WERI-Rb-1 (cell line): ENCODE data around the gene TLR9.
"Not testable (repeated sequence)": the region's sequence is repeated elsewhere in the genome, so short reads cannot be mapped to it uniquely, and the experiment has no call there.

ENCODE experiments used
- DNase-seq: peaks from one replicate; pipeline ENCODE4 v3.0.0-alpha.2; 2020
- H3K27ac ChIP-seq: fragments of 250-450 bp; sonication (Bioruptor Pico); 2 replicates; pipeline ENCODE4 v1.5.1; 2020; ENCODE audit warnings: mild to moderate bottlenecking, moderate library complexity
- H3K27me3 ChIP-seq: fragments of 250-450 bp; sonication (Bioruptor Pico); 2 replicates; pipeline ENCODE4 v1.5.1; 2021; ENCODE audit warnings: mild to moderate bottlenecking, low read depth, moderate library complexity; ENCODE audit not compliant: insufficient read depth, severe bottlenecking
- H3K36me3 ChIP-seq: fragments of 250-450 bp; sonication (Bioruptor Pico); 2 replicates; pipeline ENCODE4 v1.5.1; 2020; ENCODE audit warnings: mild to moderate bottlenecking, moderate library complexity
- H3K4me3 ChIP-seq: 2 replicates; pipeline ENCODE4 v1.5.1; 2011; ENCODE audit warnings: low read depth, mild to moderate bottlenecking, control low read depth, low read length
- H3K9me3 ChIP-seq: fragments of 250-450 bp; sonication (Bioruptor Pico); 2 replicates; pipeline ENCODE4 v1.5.1; 2021; ENCODE audit warnings: mild to moderate bottlenecking, moderate library complexity; ENCODE audit not compliant: severe bottlenecking
- TF ChIP-seq, protein P1 (sequence below): IDR thresholded peaks from 2 replicates; pipeline ENCODE4 v1.5.1; 2011; ENCODE audit warnings: low read depth, mild to moderate bottlenecking, control low read depth, inconsistent platforms, low read length

The TLR9 gene, protein sequence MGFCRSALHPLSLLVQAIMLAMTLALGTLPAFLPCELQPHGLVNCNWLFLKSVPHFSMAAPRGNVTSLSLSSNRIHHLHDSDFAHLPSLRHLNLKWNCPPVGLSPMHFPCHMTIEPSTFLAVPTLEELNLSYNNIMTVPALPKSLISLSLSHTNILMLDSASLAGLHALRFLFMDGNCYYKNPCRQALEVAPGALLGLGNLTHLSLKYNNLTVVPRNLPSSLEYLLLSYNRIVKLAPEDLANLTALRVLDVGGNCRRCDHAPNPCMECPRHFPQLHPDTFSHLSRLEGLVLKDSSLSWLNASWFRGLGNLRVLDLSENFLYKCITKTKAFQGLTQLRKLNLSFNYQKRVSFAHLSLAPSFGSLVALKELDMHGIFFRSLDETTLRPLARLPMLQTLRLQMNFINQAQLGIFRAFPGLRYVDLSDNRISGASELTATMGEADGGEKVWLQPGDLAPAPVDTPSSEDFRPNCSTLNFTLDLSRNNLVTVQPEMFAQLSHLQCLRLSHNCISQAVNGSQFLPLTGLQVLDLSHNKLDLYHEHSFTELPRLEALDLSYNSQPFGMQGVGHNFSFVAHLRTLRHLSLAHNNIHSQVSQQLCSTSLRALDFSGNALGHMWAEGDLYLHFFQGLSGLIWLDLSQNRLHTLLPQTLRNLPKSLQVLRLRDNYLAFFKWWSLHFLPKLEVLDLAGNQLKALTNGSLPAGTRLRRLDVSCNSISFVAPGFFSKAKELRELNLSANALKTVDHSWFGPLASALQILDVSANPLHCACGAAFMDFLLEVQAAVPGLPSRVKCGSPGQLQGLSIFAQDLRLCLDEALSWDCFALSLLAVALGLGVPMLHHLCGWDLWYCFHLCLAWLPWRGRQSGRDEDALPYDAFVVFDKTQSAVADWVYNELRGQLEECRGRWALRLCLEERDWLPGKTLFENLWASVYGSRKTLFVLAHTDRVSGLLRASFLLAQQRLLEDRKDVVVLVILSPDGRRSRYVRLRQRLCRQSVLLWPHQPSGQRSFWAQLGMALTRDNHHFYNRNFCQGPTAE

DNA sequence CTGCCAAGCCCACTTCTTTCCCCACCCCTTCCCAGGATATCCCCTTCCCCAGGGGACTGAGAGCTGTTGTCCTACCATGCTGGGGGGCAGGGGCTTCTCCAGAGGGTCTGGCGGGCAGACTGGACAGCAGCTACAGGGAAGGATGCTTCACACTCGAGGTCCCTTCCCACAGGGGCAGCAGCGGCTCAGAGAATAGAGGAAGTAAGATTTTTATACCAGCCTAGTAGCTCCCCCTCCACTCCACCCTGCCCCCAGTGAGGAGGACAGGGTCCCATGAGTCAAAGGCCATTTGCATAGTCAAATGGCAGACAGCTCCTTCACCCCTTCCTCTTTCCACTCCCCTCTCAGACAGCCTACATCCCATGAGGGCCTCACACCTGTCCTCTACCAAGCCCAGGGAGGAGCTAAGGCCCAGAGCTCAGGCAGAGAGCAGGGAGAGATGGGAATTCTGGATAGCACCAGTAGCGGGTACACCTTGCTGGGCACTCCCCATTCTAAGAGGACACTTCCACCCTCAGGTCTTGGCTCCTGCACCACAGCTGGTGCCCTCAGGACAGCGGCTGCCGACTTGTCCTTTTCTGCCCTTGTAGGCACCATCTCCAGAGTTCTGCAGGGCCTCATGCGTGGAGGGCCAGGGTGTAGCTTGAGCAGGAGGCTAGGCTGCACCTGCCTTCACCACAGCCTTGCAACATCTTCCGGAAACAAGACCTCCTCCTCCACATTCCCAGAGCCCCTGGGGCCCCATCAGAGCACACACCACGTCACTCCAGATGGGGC, at the start of gene TLR9:
TSS of gene TLR9 (minus strand) at position 194 of the 777 bp plus-strand sequence. CDS start at position 78, 116 bp downstream.
- Histone ChIP-seq H3K27me3 (no peaks in the 10 kb centered on the region), H3K9me3 (no peaks in the 10 kb centered on the region), H3K36me3 (no peaks in the 10 kb centered on the region; the same call in 1 of the 2 replicates), H3K27ac (no peak within 1 kb of the TSS), H3K4me3 (no peak within 1 kb of the TSS)
- TF ChIP-seq, protein P1, sequence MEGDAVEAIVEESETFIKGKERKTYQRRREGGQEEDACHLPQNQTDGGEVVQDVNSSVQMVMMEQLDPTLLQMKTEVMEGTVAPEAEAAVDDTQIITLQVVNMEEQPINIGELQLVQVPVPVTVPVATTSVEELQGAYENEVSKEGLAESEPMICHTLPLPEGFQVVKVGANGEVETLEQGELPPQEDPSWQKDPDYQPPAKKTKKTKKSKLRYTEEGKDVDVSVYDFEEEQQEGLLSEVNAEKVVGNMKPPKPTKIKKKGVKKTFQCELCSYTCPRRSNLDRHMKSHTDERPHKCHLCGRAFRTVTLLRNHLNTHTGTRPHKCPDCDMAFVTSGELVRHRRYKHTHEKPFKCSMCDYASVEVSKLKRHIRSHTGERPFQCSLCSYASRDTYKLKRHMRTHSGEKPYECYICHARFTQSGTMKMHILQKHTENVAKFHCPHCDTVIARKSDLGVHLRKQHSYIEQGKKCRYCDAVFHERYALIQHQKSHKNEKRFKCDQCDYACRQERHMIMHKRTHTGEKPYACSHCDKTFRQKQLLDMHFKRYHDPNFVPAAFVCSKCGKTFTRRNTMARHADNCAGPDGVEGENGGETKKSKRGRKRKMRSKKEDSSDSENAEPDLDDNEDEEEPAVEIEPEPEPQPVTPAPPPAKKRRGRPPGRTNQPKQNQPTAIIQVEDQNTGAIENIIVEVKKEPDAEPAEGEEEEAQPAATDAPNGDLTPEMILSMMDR, result no peak
- no peak for DNase-seq

DNA sequence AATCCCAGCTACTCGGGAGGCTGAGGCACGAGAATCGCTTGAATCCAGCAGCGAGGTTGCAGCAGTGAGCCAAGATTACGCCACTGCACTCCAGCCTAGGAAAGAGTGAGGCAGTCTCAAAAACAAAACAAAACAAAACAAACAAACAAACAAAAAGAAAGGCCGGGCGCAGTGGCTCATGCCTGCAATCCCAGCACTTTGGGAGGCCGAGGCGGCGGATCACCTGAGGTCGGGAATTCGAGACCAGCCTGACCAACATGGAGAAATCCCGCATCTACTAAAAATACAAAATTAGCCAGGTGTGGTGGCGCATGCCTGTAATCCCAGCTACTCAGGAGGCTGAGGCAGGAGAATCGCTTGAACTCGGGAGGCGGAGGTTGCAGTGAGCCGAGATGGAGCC, 49.3 kb upstream of the TLR9 start:
- H3K36me3 ChIP-seq, result peaks cover 29% of the 10 kb centered on the region
- not testable (repeated sequence) for H3K9me3 ChIP-seq, DNase-seq, H3K27ac ChIP-seq, H3K4me3 ChIP-seq, H3K27me3 ChIP-seq

DNA sequence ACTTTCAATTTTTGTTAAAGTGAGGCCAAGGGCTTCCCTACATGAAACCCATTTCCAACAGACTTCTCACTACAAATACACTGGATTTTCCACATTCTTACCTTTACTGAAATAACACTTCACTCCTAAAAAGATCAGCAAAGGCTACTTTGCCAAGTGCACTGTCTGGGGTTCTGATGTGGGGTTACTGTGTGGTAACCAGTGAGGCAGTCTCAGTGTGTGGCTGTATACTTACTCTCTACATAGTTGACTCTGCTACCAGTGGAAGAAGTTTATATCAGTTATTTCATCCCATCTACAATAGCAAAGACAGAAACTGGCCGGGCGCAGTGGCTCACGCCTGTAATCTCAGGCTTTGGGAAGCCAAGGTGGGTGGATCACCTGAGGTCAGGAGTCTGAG, 47.4 kb upstream of the TLR9 start:
- no peaks in the 10 kb centered on the region for H3K27me3 ChIP-seq
- H3K4me3 ChIP-seq, result no peak overlapping the region
- TF ChIP-seq, protein P1, result no peak
- H3K36me3 ChIP-seq, result peaks cover 44% of the 10 kb centered on the region
- no peaks in the 10 kb centered on the region for H3K9me3 ChIP-seq
- no peak overlapping the region for H3K27ac ChIP-seq
- DNase-seq, result no peak

DNA sequence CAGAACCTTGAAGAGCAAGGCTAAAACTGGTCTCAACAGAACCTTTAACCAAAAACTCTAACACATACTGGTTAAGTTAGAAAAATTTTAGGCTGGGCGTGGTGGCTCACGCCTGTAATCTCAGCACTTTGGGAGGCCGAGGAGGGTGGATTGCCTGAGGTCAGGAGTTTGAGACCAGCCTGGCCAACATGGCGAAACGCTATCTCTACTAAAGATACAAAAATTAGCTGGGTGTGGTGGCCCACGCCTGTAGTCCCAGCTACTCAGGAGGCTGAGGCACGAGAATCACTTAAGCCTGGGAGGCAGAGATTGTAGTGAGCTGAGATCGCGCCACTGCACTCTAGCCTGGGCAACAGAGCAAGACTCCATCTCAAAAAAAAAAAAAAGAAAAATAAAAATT, 46.7 kb upstream of the TLR9 start:
- not testable (repeated sequence) for H3K27me3 ChIP-seq, H3K9me3 ChIP-seq, DNase-seq, H3K4me3 ChIP-seq, H3K27ac ChIP-seq
- H3K36me3 ChIP-seq, result peaks cover 49% of the 10 kb centered on the region

DNA sequence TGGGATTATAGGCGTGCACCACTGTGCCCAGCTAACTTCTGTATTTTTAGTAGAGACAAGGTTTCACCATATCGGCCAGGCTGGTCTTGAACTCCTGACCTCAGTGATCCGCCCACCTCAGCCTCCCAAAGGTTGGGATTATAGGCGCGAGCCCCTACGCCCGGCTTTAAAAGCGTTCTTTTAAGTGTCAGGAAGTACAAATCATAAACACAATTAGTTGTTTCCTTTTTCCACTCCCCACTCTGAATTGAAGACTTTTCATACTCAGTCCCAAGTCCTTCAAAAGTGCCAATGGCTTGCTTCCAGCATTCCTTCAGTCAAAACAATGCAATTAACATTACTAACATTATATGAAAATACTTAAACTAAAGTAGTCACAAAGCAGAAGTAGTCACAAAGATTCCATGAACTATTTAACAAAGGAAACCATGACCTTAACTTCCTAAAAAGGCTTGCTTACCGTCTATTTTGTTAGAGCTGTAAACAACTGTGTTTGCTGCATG, 44.9 kb upstream of the TLR9 start:
- H3K27me3 ChIP-seq, result no peaks in the 10 kb centered on the region
- TF ChIP-seq, protein P1, result no peak
- H3K9me3 ChIP-seq, result no peaks in the 10 kb centered on the region
- no peak overlapping the region for H3K4me3 ChIP-seq
- H3K27ac ChIP-seq, result no peak overlapping the region
- no peak for DNase-seq
- H3K36me3 ChIP-seq, result peaks cover 55% of the 10 kb centered on the region

DNA sequence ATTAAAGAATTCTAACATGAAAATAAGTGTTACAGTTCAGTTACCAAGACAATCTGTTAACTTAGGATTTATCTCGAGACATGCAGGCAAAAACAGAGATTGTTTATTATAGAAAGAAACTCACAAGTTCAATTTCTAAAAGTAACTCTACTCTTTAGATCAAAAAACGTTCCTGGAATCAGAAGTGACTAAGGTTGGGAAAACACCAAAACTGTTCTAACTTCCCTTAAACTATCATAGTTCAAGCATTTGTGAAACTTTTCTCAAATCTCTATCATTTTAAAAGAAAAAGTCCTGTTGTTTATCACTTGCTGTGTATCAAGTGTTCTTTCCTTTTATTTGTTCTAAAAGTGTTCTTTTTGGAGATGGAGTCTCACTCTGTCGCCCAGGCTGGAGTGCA, 44.3 kb upstream of the TLR9 start:
- Histone ChIP-seq H3K27ac (no peak overlapping the region), H3K27me3 (no peaks in the 10 kb centered on the region), H3K9me3 (no peaks in the 10 kb centered on the region), H3K36me3 (peaks cover 50% of the 10 kb centered on the region), H3K4me3 (no peak overlapping the region)
- no peak for DNase-seq
- TF ChIP-seq, protein P1, result no peak
